Measurements from ENCODE around the gene SDK2. TPM values are rescaled to one million over a fixed set of nuclear protein-coding genes. Genes with fewer than 3 reads are reported as not detected.
A peak's percentile ranks its signal among the peaks of the same experiment; 100 is the strongest.

Gene SDK2
- total and polyA plus RNA-seq, 5 donors from 2014 or later, result 0.02 to 0.59 (median 0.02) TPM; not detected in 2

GRCh38 chr17:73305845-73306836 lies 338.1 kb downstream of the SDK2 start:
- H3K27ac ChIP-seq (ENCODE audit: insufficient read depth, low read length, poor library complexity, severe bottlenecking), result no peak overlapping the region
- Mint-ChIP-seq H3K4me1 (peaks cover 0 to 16% (median 7%) of the 10 kb centered on the region in 4 donors), H3K36me3 (no peaks in the 10 kb centered on the region), H3K27ac (no peak overlapping the region), H3K9me3 (no peaks in the 10 kb centered on the region), H3K4me3 (peak overlapping the region in 1 of 4 donors; percentile 41), H3K27me3 (peaks cover 24% of the 10 kb centered on the region)
- no peaks in the 10 kb centered on the region for H3K27me3 ChIP-seq (ENCODE audit: control insufficient read depth, insufficient read depth, low read length)
- no peak overlapping the region for H3K4me3 ChIP-seq (ENCODE audit: low read depth, low read length)
- DNase-seq (no peak), ATAC-seq (ENCODE audit: low read depth in 2 of 2) (no peak)
- no peaks in the 10 kb centered on the region for H3K9me3 ChIP-seq (ENCODE audit: control insufficient read depth in 2 of 2, low read length in 2 of 2)
- peaks cover 15% of the 10 kb centered on the region for H3K4me1 ChIP-seq (ENCODE audit: control insufficient read depth, insufficient read depth, low read length, poor library complexity, severe bottlenecking)
- no peaks in the 10 kb centered on the region for H3K36me3 ChIP-seq (ENCODE audit: control insufficient read depth, insufficient read depth, low read length)

DNA sequence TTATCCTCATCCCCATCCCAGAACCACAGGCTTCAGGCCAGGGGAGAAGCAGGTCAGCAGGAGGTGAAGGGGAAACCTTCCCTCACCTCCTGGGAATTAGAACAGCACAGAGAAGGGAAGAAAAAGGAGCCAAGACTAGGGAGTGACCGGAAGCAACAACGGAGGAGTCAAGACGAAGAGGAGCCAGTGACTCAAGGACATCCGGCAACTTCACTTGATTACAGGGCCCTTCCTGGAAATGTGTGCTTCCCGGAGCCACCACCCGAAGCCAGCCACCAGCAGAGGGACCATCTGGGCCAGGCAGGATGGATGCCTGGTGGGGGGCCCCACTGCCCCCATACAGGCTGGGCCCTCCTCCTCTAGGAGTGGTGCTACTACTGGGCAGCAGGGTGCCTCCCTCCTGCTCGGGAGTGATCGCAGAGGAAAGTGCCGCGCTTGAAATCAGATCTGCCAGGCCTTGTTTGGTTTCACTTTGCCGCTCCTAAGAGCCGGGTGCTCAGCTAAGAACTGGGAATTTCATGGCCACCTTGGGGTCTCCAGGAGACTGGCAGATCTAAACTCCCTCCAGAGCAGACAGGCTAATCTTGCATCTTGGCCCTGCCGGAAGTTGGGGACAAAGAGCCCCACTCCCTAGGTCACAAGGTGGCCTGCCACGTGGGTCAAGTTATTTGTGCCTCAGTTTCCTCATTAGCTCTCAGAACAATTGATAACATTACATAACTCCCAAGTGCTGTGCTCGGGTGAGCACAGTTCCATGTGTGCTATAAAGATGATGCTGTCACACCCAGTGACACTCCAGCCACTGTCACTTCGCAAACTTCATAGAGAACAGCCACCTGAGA lies 339.1 kb downstream of the SDK2 start:
- no peak overlapping the region for H3K27ac ChIP-seq (ENCODE audit: insufficient read depth, low read length, poor library complexity, severe bottlenecking)
- Mint-ChIP-seq H3K36me3 (no peaks in the 10 kb centered on the region), H3K27ac (no peak overlapping the region), H3K27me3 (peaks cover 22% of the 10 kb centered on the region), H3K9me3 (no peaks in the 10 kb centered on the region), H3K4me1 (peaks cover 0 to 13% (median 5%) of the 10 kb centered on the region in 4 donors), H3K4me3 (peak overlapping the region in 1 of 4 donors; percentile 41)
- H3K27me3 ChIP-seq (ENCODE audit: control insufficient read depth, insufficient read depth, low read length), result no peaks in the 10 kb centered on the region
- no peak for ATAC-seq (ENCODE audit: low read depth in 2 of 2)
- no peaks in the 10 kb centered on the region for H3K36me3 ChIP-seq (ENCODE audit: control insufficient read depth, insufficient read depth, low read length)
- H3K4me3 ChIP-seq (ENCODE audit: low read depth, low read length), result no peak overlapping the region
- no peaks in the 10 kb centered on the region for H3K9me3 ChIP-seq (ENCODE audit: control insufficient read depth in 2 of 2, low read length in 2 of 2)
- no peak for DNase-seq
- H3K4me1 ChIP-seq (ENCODE audit: control insufficient read depth, insufficient read depth, low read length, poor library complexity, severe bottlenecking), result peaks cover 6% of the 10 kb centered on the region

DNA sequence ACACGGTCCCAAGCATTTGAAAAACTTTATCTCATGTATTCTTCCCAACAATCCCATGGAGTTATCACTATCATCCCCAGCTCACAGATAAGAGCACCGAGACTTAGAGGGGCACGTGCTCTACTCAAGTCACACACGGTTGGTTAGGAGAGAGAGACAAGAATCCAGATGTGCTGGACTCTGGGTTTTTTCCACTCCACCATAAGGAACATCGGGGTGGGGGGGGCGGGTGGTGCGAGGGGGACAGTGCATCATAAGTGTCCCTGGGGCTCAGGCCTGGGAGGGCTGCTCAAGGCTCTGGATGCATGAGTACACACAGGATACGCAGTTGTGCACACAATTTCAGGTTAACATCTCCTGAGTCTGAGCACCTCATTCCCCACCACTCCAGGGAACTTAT lies 339.8 kb downstream of the SDK2 start:
- Histone ChIP-seq H3K4me3 (ENCODE audit: low read depth, low read length) (no peak overlapping the region), H3K27me3 (ENCODE audit: control insufficient read depth, insufficient read depth, low read length) (no peaks in the 10 kb centered on the region), H3K27ac (ENCODE audit: insufficient read depth, low read length, poor library complexity, severe bottlenecking) (no peak overlapping the region), H3K36me3 (ENCODE audit: control insufficient read depth, insufficient read depth, low read length) (no peaks in the 10 kb centered on the region), H3K4me1 (ENCODE audit: control insufficient read depth, insufficient read depth, low read length, poor library complexity, severe bottlenecking) (no peaks in the 10 kb centered on the region), H3K9me3 (ENCODE audit: control insufficient read depth in 2 of 2, low read length in 2 of 2) (no peaks in the 10 kb centered on the region)
- Mint-ChIP-seq H3K9me3 (no peaks in the 10 kb centered on the region), H3K4me3 (no peak overlapping the region), H3K36me3 (no peaks in the 10 kb centered on the region), H3K27ac (no peak overlapping the region), H3K27me3 (peaks cover 14% of the 10 kb centered on the region), H3K4me1 (peaks cover 0 to 11% (median 1%) of the 10 kb centered on the region in 4 donors)
- ATAC-seq (ENCODE audit: low read depth in 2 of 2) (no peak), DNase-seq (no peak)

- no peaks in the 10 kb centered on the region for H3K9me3 ChIP-seq (ENCODE audit: control insufficient read depth in 2 of 2, low read length in 2 of 2)
- Mint-ChIP-seq H3K4me3 (no peak overlapping the region), H3K27me3 (peaks cover 7% of the 10 kb centered on the region), H3K27ac (no peak overlapping the region), H3K9me3 (peaks cover 0 to 3% (median 0%) of the 10 kb centered on the region in 7 donors), H3K4me1 (peaks cover 0 to 9% (median 0%) of the 10 kb centered on the region in 4 donors), H3K36me3 (no peaks in the 10 kb centered on the region)
- H3K27ac ChIP-seq (ENCODE audit: insufficient read depth, low read length, poor library complexity, severe bottlenecking), result no peak overlapping the region
- no peaks in the 10 kb centered on the region for H3K4me1 ChIP-seq (ENCODE audit: control insufficient read depth, insufficient read depth, low read length, poor library complexity, severe bottlenecking)
- no peak for DNase-seq
- ATAC-seq (ENCODE audit: low read depth in 2 of 2), result no peak
- H3K36me3 ChIP-seq (ENCODE audit: control insufficient read depth, insufficient read depth, low read length), result no peaks in the 10 kb centered on the region
- H3K4me3 ChIP-seq (ENCODE audit: low read depth, low read length), result no peak overlapping the region
- H3K27me3 ChIP-seq (ENCODE audit: control insufficient read depth, insufficient read depth, low read length), result no peaks in the 10 kb centered on the region
Measured at GRCh38 chr17:73302189-73302588, 342.1 kb downstream of the SDK2 start.

GRCh38 chr17:73301369-73301768 lies 342.9 kb downstream of the SDK2 start:
- no peaks in the 10 kb centered on the region for H3K36me3 Mint-ChIP-seq
- Histone ChIP-seq H3K27ac (ENCODE audit: insufficient read depth, low read length, poor library complexity, severe bottlenecking) (no peak overlapping the region), H3K36me3 (ENCODE audit: control insufficient read depth, insufficient read depth, low read length) (no peaks in the 10 kb centered on the region), H3K9me3 (ENCODE audit: control insufficient read depth in 2 of 2, low read length in 2 of 2) (no peaks in the 10 kb centered on the region), H3K4me3 (ENCODE audit: low read depth, low read length) (no peak overlapping the region), H3K27me3 (ENCODE audit: control insufficient read depth, insufficient read depth, low read length) (no peaks in the 10 kb centered on the region), H3K4me1 (ENCODE audit: control insufficient read depth, insufficient read depth, low read length, poor library complexity, severe bottlenecking) (no peaks in the 10 kb centered on the region)
- ATAC-seq (ENCODE audit: low read depth in 2 of 2), result no peak
- H3K4me3 Mint-ChIP-seq, result no peak overlapping the region
- H3K4me1 Mint-ChIP-seq, result peaks cover 0 to 9% (median 0%) of the 10 kb centered on the region in 4 donors
- no peak overlapping the region for H3K27ac Mint-ChIP-seq
- no peak for DNase-seq
- peaks cover 7% of the 10 kb centered on the region for H3K27me3 Mint-ChIP-seq
- H3K9me3 Mint-ChIP-seq, result peaks cover 0 to 3% (median 0%) of the 10 kb centered on the region in 7 donors

DNA sequence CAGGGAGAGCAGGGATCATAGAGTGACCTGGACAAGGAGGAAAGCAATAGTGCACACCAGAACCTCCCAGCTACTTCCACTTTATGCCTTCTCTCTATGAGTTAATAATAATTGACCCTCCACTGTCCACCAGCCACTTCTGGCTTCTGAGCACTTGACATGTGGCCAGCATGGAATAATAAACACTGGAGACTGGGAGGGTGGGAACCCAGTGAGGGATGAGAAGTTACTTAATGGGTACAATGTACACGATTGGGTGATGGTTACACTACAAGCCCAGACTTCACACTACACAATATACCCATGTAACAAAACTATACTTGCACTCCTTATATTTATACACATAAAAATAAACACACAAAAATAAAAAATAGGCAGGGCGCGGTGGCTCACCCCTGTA lies 343.9 kb downstream of the SDK2 start:
- Histone ChIP-seq H3K9me3 (ENCODE audit: control insufficient read depth in 2 of 2, low read length in 2 of 2) (no peaks in the 10 kb centered on the region), H3K4me3 (ENCODE audit: low read depth, low read length) (no peak overlapping the region), H3K36me3 (ENCODE audit: control insufficient read depth, insufficient read depth, low read length) (no peaks in the 10 kb centered on the region), H3K4me1 (ENCODE audit: control insufficient read depth, insufficient read depth, low read length, poor library complexity, severe bottlenecking) (no peaks in the 10 kb centered on the region), H3K27ac (ENCODE audit: insufficient read depth, low read length, poor library complexity, severe bottlenecking) (no peak overlapping the region), H3K27me3 (ENCODE audit: control insufficient read depth, insufficient read depth, low read length) (no peaks in the 10 kb centered on the region)
- no peak for ATAC-seq (ENCODE audit: low read depth in 2 of 2)
- no peak for DNase-seq
- Mint-ChIP-seq H3K27me3 (peaks cover 7% of the 10 kb centered on the region), H3K4me3 (no peak overlapping the region), H3K36me3 (no peaks in the 10 kb centered on the region), H3K4me1 (peaks cover 0 to 9% (median 0%) of the 10 kb centered on the region in 4 donors), H3K9me3 (peaks cover 0 to 3% (median 0%) of the 10 kb centered on the region in 7 donors), H3K27ac (no peak overlapping the region)

- Histone ChIP-seq H3K4me1 (ENCODE audit: control insufficient read depth, insufficient read depth, low read length, poor library complexity, severe bottlenecking) (no peaks in the 10 kb centered on the region), H3K27ac (ENCODE audit: insufficient read depth, low read length, poor library complexity, severe bottlenecking) (no peak overlapping the region), H3K27me3 (ENCODE audit: control insufficient read depth, insufficient read depth, low read length) (no peaks in the 10 kb centered on the region), H3K4me3 (ENCODE audit: low read depth, low read length) (no peak overlapping the region), H3K9me3 (ENCODE audit: control insufficient read depth in 2 of 2, low read length in 2 of 2) (no peaks in the 10 kb centered on the region), H3K36me3 (ENCODE audit: control insufficient read depth, insufficient read depth, low read length) (no peaks in the 10 kb centered on the region)
- no peak overlapping the region for H3K27ac Mint-ChIP-seq
- H3K36me3 Mint-ChIP-seq, result no peaks in the 10 kb centered on the region
- H3K4me3 Mint-ChIP-seq, result no peak overlapping the region
- peaks cover 0 to 5% (median 0%) of the 10 kb centered on the region in 4 donors for H3K4me1 Mint-ChIP-seq
- peaks cover 0 to 3% (median 0%) of the 10 kb centered on the region in 7 donors for H3K9me3 Mint-ChIP-seq
- no peaks in the 10 kb centered on the region for H3K27me3 Mint-ChIP-seq
- DNase-seq, result no peak
- no peak for ATAC-seq (ENCODE audit: low read depth in 2 of 2)
Measured at GRCh38 chr17:73297934-73298861, 346.0 kb downstream of the SDK2 start.
